HEK293 (cell line): ENCODE measurements around the gene SFXN4.

Source experiments
- ATF2 ChIP-seq: fragments of 450-650 bp; formaldehyde crosslinking; IDR thresholded peaks from 2 replicates; pipeline ENCODE4 v1.5.1; 2016; ENCODE audit warnings: missing biosample characterization, missing genetic modification characterization, low read depth
- BCL11A ChIP-seq: fragments of 450-650 bp; formaldehyde crosslinking; IDR thresholded peaks from 2 replicates; pipeline ENCODE4 v1.5.1; 2016; ENCODE audit warnings: low read depth, missing biosample characterization, missing genetic modification characterization
- GLIS2 ChIP-seq: fragments of 450-650 bp; formaldehyde crosslinking; IDR thresholded peaks from 2 replicates; pipeline ENCODE4 v1.5.1; 2016; ENCODE audit warnings: missing biosample characterization, missing genetic modification characterization
- HOXD13 ChIP-seq: sonication (generic); formaldehyde crosslinking; IDR thresholded peaks from 2 replicates; pipeline ENCODE4 v1.8.0; 2022; ENCODE audit warnings: missing genetic modification reagents, borderline replicate concordance
- KLF10 ChIP-seq: fragments of 450-650 bp; IDR thresholded peaks from 2 replicates; pipeline ENCODE4 v1.5.1; 2018; ENCODE audit warnings: missing biosample characterization, mild to moderate bottlenecking, missing genetic modification characterization
- KLF17 ChIP-seq: fragments of 450-650 bp; formaldehyde crosslinking; IDR thresholded peaks from 2 replicates; pipeline ENCODE4 v1.5.1; 2016; ENCODE audit warnings: missing biosample characterization, missing genetic modification characterization
- MZF1 ChIP-seq: fragments of 450-650 bp; formaldehyde crosslinking; IDR thresholded peaks from 2 replicates; pipeline ENCODE4 v1.5.1; 2017; ENCODE audit warnings: missing biosample characterization, missing genetic modification characterization, borderline replicate concordance
- OVOL3 ChIP-seq: fragments of 450-650 bp; formaldehyde crosslinking; IDR thresholded peaks from 2 replicates; pipeline ENCODE4 v1.5.1; 2016; ENCODE audit warnings: missing biosample characterization, missing genetic modification characterization
- PRDM1 ChIP-seq: fragments of 450-650 bp; formaldehyde crosslinking; IDR thresholded peaks from 2 replicates; pipeline ENCODE4; 2016; ENCODE audit warnings: missing biosample characterization, missing genetic modification characterization
- RBAK ChIP-seq: fragments of 450-650 bp; formaldehyde crosslinking; IDR thresholded peaks from 2 replicates; pipeline ENCODE4 v1.5.1; 2016; ENCODE audit warnings: missing biosample characterization, missing genetic modification characterization
- SP3 ChIP-seq: fragments of 450-650 bp; formaldehyde crosslinking; IDR thresholded peaks from 2 replicates; pipeline ENCODE4 v1.5.1; 2016; ENCODE audit warnings: missing biosample characterization, missing genetic modification characterization
- WT1 ChIP-seq: fragments of 450-650 bp; formaldehyde crosslinking; IDR thresholded peaks from 2 replicates; pipeline ENCODE4 v1.5.1; 2016; ENCODE audit warnings: missing biosample characterization, missing genetic modification characterization
- ZBTB21 ChIP-seq: fragments of 450-650 bp; formaldehyde crosslinking; IDR thresholded peaks from 2 replicates; pipeline ENCODE4 v1.5.1; 2017; ENCODE audit warnings: missing biosample characterization, missing genetic modification characterization
- ZNF112 ChIP-seq: fragments of 450-650 bp; formaldehyde crosslinking; IDR thresholded peaks from 2 replicates; pipeline ENCODE4 v1.5.0; 2017; ENCODE audit warnings: missing biosample characterization, missing genetic modification characterization
- ZNF140 ChIP-seq: fragments of 450-650 bp; formaldehyde crosslinking; IDR thresholded peaks from 2 replicates; pipeline ENCODE4 v1.5.1; 2016; ENCODE audit warnings: missing biosample characterization, missing genetic modification characterization
- ZNF221 ChIP-seq: fragments of 450-650 bp; formaldehyde crosslinking; IDR thresholded peaks from 2 replicates; pipeline ENCODE4 v1.5.1; 2017; ENCODE audit warnings: missing biosample characterization, missing genetic modification characterization, borderline replicate concordance
- ZNF302 ChIP-seq: fragments of 450-650 bp; formaldehyde crosslinking; IDR thresholded peaks from 2 replicates; pipeline ENCODE4 v1.5.1; 2016; ENCODE audit warnings: missing biosample characterization, missing genetic modification characterization, low read depth
- ZNF335 ChIP-seq: fragments of 450-650 bp; formaldehyde crosslinking; conservative IDR thresholded peaks from 2 replicates; pipeline ENCODE4 v1.5.1; 2016; ENCODE audit warnings: missing biosample characterization, missing genetic modification characterization
- ZNF544 ChIP-seq: fragments of 450-650 bp; formaldehyde crosslinking; IDR thresholded peaks from 2 replicates; pipeline ENCODE4 v1.5.0; 2017; ENCODE audit warnings: missing biosample characterization, missing genetic modification characterization
- ZNF561 ChIP-seq: fragments of 450-650 bp; IDR thresholded peaks from 2 replicates; pipeline ENCODE4 v1.5.1; 2018; ENCODE audit warnings: missing biosample characterization, missing genetic modification characterization, borderline replicate concordance
- ZNF639 ChIP-seq: fragments of 450-650 bp; formaldehyde crosslinking; IDR thresholded peaks from 2 replicates; pipeline ENCODE4 v1.5.1; 2016; ENCODE audit warnings: missing biosample characterization, missing genetic modification characterization
- ZNF664 ChIP-seq: fragments of 450-650 bp; formaldehyde crosslinking; IDR thresholded peaks from 2 replicates; pipeline ENCODE4 v1.5.1; 2016; ENCODE audit warnings: missing biosample characterization, missing genetic modification characterization
- ZNF692 ChIP-seq: fragments of 450-650 bp; formaldehyde crosslinking; IDR thresholded peaks from 2 replicates; pipeline ENCODE4 v1.5.1; 2016; ENCODE audit warnings: missing biosample characterization, missing genetic modification characterization
- ZNF830 ChIP-seq: fragments of 450-650 bp; IDR thresholded peaks from 2 replicates; pipeline ENCODE4 v1.5.0; 2018; ENCODE audit warnings: missing biosample characterization, missing genetic modification characterization, low read depth, mild to moderate bottlenecking, moderate library complexity
- ZSCAN23 ChIP-seq: fragments of 450-650 bp; formaldehyde crosslinking; IDR thresholded peaks from 2 replicates; pipeline ENCODE4 v1.5.1; 2016; ENCODE audit warnings: missing biosample characterization, missing genetic modification characterization
- ZSCAN4 ChIP-seq: fragments of 450-650 bp; formaldehyde crosslinking; IDR thresholded peaks from 2 replicates; pipeline ENCODE4 v1.5.1; 2017; ENCODE audit warnings: missing biosample characterization, missing genetic modification characterization
- TF ChIP-seq, protein P1 (sequence below): fragments of 450-650 bp; IDR thresholded peaks from 2 replicates; pipeline ENCODE4 v1.5.1; 2018; ENCODE audit warnings: missing biosample characterization, missing genetic modification characterization
- TF ChIP-seq, protein P2 (sequence below): fragments of 450-650 bp; formaldehyde crosslinking; IDR thresholded peaks from 2 replicates; pipeline ENCODE4 v1.5.1; 2017; ENCODE audit warnings: missing biosample characterization, missing genetic modification characterization
- TF ChIP-seq, protein P3 (sequence below): fragments of 450-650 bp; formaldehyde crosslinking; IDR thresholded peaks from 2 replicates; pipeline ENCODE4 v1.5.1; 2016; ENCODE audit warnings: missing biosample characterization, missing genetic modification characterization, borderline replicate concordance

SFXN4 gene

DNA sequence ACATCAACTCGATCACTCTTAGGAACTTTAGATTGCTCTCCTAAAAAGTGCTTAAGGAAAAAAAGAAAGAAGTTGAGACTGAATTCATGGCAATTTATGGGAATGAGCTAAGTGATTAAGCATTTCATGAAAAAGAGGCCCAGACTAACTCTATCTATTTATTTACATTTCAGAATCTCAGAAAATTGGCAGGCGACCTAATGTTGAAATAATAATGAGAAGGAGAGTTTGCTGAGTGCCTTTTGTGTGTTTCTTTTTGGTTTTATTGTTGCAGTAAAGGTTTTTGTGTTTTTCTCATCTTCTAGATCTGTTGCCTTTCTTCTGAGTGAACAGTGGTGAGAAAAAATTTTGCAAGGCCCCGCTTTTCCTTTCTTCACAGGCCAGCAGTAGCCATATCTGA, 45.7 kb upstream of the SFXN4 start (continued):
- TF ChIP-seq SP3 (tag by site-specific recombination) (no peak), ZNF664 (tag by site-specific recombination) (0 out of 2 replicates have a peak, but pooled peaks have one; percentile 15), PRDM1 (tag by site-specific recombination) (0 out of 2 replicates have a peak, but pooled peaks have one; percentile 35), ZNF112 (tag by site-specific recombination) (no peak), ZNF561 (peak; percentile 49; the same call in 1 of the 2 replicates), ZNF140 (tag by site-specific recombination) (no peak), ZSCAN4 (no peak), MZF1 (tag by site-specific recombination) (no peak), ZNF544 (tag by site-specific recombination) (no peak), BCL11A (tag by site-specific recombination) (0 out of 2 replicates have a peak, but pooled peaks have one; percentile 56), ZSCAN23 (no peak), HOXD13 (CRISPR knock-in tag) (no peak), KLF17 (tag by site-specific recombination) (no peak), ZNF302 (tag by site-specific recombination) (no peak), GLIS2 (tag by site-specific recombination) (no peak), ZNF830 (tag by site-specific recombination) (no peak), KLF10 (tag by site-specific recombination) (no peak), OVOL3 (tag by site-specific recombination) (peak; percentile 83), WT1 (tag by site-specific recombination) (peak; percentile 29; the same call in 1 of the 2 replicates), ATF2 (tag by site-specific recombination) (no peak), ZNF335 (tag by site-specific recombination) (no peak), ZNF692 (no peak), ZNF221 (tag by site-specific recombination) (no peak), RBAK (tag by site-specific recombination) (no peak), ZBTB21 (tag by site-specific recombination) (no peak), ZNF639 (no peak)
- TF ChIP-seq, protein P1, sequence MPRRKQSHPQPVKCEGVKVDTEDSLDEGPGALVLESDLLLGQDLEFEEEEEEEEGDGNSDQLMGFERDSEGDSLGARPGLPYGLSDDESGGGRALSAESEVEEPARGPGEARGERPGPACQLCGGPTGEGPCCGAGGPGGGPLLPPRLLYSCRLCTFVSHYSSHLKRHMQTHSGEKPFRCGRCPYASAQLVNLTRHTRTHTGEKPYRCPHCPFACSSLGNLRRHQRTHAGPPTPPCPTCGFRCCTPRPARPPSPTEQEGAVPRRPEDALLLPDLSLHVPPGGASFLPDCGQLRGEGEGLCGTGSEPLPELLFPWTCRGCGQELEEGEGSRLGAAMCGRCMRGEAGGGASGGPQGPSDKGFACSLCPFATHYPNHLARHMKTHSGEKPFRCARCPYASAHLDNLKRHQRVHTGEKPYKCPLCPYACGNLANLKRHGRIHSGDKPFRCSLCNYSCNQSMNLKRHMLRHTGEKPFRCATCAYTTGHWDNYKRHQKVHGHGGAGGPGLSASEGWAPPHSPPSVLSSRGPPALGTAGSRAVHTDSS (tag by site-specific recombination), result no peak
- TF ChIP-seq, protein P2, sequence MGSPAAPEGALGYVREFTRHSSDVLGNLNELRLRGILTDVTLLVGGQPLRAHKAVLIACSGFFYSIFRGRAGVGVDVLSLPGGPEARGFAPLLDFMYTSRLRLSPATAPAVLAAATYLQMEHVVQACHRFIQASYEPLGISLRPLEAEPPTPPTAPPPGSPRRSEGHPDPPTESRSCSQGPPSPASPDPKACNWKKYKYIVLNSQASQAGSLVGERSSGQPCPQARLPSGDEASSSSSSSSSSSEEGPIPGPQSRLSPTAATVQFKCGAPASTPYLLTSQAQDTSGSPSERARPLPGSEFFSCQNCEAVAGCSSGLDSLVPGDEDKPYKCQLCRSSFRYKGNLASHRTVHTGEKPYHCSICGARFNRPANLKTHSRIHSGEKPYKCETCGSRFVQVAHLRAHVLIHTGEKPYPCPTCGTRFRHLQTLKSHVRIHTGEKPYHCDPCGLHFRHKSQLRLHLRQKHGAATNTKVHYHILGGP (tag by site-specific recombination), result no peak
- TF ChIP-seq, protein P3, sequence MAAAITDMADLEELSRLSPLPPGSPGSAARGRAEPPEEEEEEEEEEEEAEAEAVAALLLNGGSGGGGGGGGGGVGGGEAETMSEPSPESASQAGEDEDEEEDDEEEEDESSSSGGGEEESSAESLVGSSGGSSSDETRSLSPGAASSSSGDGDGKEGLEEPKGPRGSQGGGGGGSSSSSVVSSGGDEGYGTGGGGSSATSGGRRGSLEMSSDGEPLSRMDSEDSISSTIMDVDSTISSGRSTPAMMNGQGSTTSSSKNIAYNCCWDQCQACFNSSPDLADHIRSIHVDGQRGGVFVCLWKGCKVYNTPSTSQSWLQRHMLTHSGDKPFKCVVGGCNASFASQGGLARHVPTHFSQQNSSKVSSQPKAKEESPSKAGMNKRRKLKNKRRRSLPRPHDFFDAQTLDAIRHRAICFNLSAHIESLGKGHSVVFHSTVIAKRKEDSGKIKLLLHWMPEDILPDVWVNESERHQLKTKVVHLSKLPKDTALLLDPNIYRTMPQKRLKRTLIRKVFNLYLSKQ (tag by site-specific recombination), result no peak
